ENCODE measurements around the gene SLC39A6. TPM values are rescaled to one million over a fixed set of nuclear protein-coding genes. Genes with fewer than 3 reads are reported as not detected.
"Not testable (repeated sequence)": the region's sequence is repeated elsewhere in the genome, so short reads cannot be mapped to it uniquely, and the experiment has no call there.

Gene SLC39A6
- 86.9 TPM for total RNA-seq (ENCODE audit: insufficient read depth, low replicate concordance)

GRCh38 chr18:36129300-36130038 is at the start of gene SLC39A6, which contains the start of gene ELP2:
SLC39A6 (minus strand) TSS chr18:36129340; CDS start chr18:36127007, 2,333 bp downstream.
ELP2 (plus strand) TSS chr18:36129899; CDS start chr18:36129934, 35 bp downstream.
- peak; percentile 98 for DNase-seq (ENCODE audit: low spot score)

GRCh38 chr18:36177913-36178312 is 48.8 kb upstream of the SLC39A6 start:
- no peak for DNase-seq (ENCODE audit: low spot score)

GRCh38 chr18:36176711-36177110 is 47.6 kb upstream of the SLC39A6 start:
- no peak for DNase-seq (ENCODE audit: low spot score)

GRCh38 chr18:36176177-36176584 is 47.0 kb upstream of the SLC39A6 start:
- no peak for DNase-seq (ENCODE audit: low spot score)

- no peak for DNase-seq (ENCODE audit: low spot score)
Observed at GRCh38 chr18:36175481-36175880, 46.3 kb upstream of the SLC39A6 start.

- no peak for DNase-seq (ENCODE audit: low spot score)
Observed at GRCh38 chr18:36169938-36170337, 40.8 kb upstream of the SLC39A6 start.

GRCh38 chr18:36168296-36168695 is 39.2 kb upstream of the SLC39A6 start:
- DNase-seq (ENCODE audit: low spot score), result not testable (repeated sequence)

GRCh38 chr18:36167692-36168218 is 38.6 kb upstream of the SLC39A6 start:
- DNase-seq (ENCODE audit: low spot score), result no peak

- DNase-seq (ENCODE audit: low spot score), result no peak
Observed at GRCh38 chr18:36162981-36163380, 33.8 kb upstream of the SLC39A6 start.

- DNase-seq (ENCODE audit: low spot score), result no peak
Observed at GRCh38 chr18:36160959-36161371, 31.8 kb upstream of the SLC39A6 start.

GRCh38 chr18:36158266-36158867 is 29.2 kb upstream of the SLC39A6 start:
- peak; percentile 24 for DNase-seq (ENCODE audit: low spot score)

GRCh38 chr18:36157441-36157840 is 28.3 kb upstream of the SLC39A6 start:
- DNase-seq (ENCODE audit: low spot score), result no peak

- DNase-seq (ENCODE audit: low spot score), result no peak
Observed at GRCh38 chr18:36155851-36156757, 27.0 kb upstream of the SLC39A6 start.

GRCh38 chr18:36153771-36154170 is 24.6 kb upstream of the SLC39A6 start:
- no peak for DNase-seq (ENCODE audit: low spot score)

- DNase-seq (ENCODE audit: low spot score), result peak; percentile 10
Observed at GRCh38 chr18:36153203-36153602, 24.1 kb upstream of the SLC39A6 start.

- no peak for DNase-seq (ENCODE audit: low spot score)
Observed at GRCh38 chr18:36152781-36153180, 23.6 kb upstream of the SLC39A6 start.

- no peak for DNase-seq (ENCODE audit: low spot score)
Observed at GRCh38 chr18:36149514-36150289, 20.6 kb upstream of the SLC39A6 start.

GRCh38 chr18:36143391-36143790 is 14.3 kb upstream of the SLC39A6 start:
- no peak for DNase-seq (ENCODE audit: low spot score)

- DNase-seq (ENCODE audit: low spot score), result no peak
Observed at GRCh38 chr18:36142751-36143150, 13.6 kb upstream of the SLC39A6 start.

GRCh38 chr18:36141576-36141975 is 12.4 kb upstream of the SLC39A6 start:
- no peak for DNase-seq (ENCODE audit: low spot score)

GRCh38 chr18:36139245-36139644 is 10.1 kb upstream of the SLC39A6 start:
- no peak for DNase-seq (ENCODE audit: low spot score)

All from umbilical cord (tissue), 2 donors.